OCI-M2 (cell line): ENCODE measurements around the gene PIK3R4.

ENCODE experiments used
- DNase-seq: peaks from one replicate; lab custom pipeline; 2025; ENCODE audit not compliant: unreplicated experiment; lab: John Stamatoyannopoulos, UW

PIK3R4 gene

DNA sequence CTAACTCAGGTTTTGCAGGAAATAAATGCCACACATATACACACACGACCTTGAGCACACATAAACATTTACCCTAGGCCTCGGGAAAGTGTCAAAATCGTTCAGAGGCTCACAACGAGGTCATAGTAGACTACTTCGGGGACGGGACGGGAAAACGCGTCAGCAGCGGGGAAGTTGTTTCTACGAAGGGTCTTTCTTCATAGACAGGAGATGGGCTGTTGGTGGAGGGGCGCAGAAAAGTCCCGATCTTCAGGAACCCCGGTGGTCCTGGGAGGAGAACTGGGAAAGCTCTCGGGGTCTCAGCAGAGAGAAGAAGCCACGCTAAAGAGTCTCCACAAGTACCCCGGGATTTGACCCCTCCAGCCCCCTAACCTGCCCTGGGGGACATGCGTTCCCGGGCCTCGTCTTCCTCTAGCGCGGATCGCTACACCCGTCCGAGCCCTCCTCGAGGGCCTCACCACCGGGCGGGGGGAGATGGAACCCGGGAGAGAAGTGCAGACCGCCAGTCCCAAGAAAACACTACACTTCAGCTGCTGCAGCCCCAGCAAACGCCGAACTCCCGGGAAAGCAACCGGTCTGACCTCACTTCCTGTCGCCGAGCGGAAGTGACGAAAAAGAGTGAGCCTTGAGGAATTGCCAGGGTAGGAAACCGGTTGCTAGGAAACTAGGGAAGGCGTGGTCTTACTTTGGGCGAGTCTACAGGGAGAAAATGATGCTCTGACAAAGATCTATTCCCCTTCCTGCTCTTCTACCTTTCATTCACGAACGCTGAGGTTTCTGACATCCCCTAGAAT, at the start of gene PIK3R4:
Gene PIK3R4, minus strand, starts transcription at position 584 of the 794 bp plus-strand sequence. CDS start 1,611 bp downstream, outside the sequence.
- peak; percentile 70 for DNase-seq

DNA sequence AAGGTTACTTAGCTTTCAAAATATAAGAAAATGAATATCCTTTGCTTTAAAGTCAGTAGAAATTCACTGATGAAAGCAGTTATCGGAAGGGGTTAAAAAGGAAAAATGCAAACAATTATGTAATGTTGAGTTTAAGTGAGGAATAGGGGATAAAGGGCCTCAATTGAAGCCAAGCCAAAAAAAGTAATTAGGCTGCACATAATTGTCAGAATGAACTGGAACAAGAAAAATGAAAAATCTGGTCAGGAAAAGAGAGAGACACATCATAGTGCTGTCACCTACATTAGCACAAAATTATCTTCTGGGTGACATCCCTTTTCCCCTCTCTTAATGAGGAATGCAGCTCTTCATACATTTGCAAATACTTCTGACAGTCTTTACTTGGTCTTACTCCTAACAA, 48.8 kb upstream of the PIK3R4 start:
- no peak for DNase-seq

DNA sequence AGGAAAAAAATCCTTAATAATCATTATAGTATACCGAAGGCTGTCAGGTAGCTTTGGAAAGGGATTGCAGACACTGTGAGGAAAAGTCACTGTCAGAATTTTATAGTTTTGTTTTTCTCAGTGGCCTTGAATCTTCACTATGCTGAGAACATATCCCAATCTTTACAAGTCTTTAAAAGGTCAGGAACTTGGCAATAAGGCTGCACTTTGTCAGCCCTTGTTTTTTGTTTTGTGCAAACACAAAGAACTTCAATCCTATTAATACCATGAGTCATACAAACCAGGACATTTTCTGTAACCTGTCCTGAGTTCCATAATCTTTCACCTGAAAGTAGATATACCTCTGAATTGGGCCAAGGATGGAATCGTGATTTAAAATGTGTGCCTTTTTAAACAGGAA, 45.6 kb upstream of the PIK3R4 start:
- DNase-seq: no peak

DNA sequence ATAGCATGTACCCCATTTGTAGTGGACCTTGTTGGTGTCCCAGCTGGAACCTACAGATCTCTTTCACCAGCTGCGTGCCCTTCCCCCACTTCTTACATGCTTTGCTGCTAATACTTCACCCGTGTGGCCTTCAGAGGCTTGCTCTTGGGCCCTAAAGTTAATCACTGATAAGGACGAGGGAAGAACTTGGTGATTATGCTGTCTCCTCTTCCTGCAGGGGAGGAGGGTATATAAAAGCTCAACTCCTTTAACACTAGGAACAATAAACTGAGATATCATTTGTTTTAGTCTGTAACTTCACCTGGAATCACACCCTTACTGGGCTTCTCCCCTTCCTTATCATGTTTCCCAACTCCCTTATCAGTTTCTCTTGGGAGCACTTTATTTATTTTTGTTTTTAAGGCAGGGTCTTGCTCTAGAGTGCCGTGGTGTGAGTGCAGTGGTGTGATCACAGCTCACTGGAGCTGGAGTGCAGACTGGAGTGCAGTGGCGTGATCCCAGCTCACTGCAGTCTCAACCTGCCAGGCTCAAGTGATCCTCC, 43.2 kb upstream of the PIK3R4 start:
- DNase-seq: no peak

DNA sequence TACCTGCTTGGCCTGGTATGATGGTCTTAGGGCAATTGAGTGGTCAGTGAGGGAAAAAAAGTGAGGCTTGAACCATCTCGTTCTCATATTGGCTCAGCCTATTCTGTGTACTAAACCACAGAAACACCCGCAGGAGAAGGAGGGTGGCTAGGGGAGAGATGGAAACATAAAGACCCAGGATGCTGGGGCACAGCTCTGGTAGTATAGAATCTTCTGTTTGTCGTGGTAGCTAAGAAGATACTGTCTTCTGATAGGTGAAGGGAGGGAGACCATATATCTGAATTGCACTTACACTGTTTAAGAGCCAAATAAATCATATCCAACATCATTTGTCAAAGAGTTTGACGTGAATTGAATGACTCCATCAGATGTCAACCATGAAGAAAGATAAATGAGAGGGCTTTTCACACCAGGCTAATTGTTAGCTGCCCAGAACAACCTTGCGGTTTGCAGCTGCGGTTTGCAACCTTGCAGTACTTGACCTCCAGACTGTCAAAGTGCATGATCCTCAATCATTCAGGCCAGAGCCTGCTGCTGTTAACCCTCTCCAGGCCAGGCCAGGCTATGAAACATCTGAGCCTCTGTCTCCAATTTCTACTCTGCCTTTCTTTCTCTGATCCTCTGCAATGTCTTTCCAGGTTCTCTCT, 40.9 kb upstream of the PIK3R4 start:
- DNase-seq: no peak

DNA sequence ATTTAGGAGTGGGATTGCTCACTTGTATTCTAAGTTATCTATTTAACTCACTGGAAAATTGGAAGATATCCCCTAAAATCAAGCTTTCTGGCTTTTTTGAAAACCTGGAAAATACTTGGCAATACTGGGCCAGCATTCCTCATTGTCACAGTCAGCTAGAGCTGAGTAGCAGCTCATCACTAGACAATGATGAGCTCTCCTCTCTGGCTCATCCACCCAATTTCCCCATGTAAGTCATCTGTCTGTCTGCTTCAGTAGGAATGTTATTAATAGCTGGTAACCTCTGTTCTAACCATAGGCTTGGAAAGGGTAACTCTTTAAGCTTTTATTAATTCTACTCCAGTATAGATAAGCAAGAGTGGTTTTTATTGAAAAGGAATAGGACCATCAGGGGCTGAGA, 39.7 kb upstream of the PIK3R4 start:
- DNase-seq: no peak

DNA sequence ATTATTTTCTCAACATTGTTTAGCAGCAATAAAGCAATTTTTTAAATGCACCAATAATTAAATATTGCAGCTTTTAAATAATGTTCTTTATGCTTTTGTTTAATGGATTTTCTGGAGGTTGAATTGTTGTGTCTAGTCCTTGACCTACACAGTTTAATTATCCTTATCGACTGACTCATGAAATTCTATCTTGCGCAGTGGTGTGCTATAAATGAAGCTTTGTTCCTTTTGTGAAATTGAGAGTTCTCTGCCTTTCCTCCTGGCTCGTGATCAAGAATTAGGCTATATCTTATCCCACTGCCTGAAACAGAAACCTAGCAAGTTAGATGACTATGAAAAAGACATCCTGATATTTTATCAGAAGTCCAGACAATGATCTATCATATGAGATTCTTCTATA, 37.0 kb upstream of the PIK3R4 start:
- DNase-seq: no peak

DNA sequence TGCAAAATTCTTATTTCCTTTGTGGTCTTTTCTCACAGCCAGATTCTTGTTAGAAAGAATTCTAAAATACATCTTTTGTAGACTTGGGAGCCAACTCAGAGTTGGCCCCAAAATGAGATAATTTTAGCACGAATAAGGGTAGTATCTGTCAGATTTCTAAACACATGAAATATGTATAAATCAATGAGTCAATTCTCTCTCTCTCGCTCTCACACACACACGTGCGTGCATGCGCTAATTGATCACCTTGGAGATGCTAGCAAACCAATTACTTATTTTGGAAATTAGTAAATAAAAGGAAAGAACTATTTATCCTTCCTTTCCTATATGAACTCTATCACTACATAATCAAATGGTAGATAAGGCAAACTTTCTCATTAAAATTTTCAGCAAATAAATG, 32.9 kb upstream of the PIK3R4 start:
- no peak for DNase-seq

DNA sequence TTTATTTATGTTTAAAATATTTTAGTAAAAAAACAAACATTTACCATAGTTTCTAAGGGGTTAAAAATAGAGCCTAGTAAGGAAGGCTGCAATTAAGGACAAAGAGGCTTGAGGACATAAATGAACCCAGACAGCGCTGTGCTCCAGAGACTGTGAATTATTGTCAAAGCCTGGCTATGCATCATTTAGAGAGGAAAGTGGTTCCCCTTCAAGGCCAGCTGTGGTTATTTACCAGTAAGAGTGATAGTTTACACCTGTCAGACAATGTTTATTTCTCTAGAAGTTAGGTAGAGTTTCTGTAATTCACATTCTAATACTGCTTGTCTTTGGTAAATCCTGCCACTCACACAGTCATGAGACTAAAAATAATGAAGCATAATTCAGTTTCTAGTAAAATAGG, 32.4 kb upstream of the PIK3R4 start:
- DNase-seq: no peak

DNA sequence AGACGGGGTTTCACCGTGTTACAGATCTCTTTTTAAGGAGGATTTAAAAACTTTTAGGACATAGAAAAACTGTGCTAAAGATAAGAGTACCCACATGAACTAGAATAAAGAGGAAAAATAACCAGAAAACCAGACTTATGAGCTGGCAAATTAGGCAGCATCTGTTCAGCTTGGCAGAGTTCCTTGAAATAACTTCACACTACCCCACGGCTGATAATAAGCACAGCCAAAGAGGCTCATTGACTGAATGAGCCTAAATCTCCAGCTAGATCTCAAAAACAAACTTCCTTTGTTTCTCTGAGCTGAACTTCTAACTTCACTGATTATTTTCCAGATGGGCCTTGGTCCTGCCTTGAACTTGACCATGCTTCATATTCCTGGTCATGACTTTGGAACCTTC, 26.7 kb upstream of the PIK3R4 start:
- no peak for DNase-seq

DNA sequence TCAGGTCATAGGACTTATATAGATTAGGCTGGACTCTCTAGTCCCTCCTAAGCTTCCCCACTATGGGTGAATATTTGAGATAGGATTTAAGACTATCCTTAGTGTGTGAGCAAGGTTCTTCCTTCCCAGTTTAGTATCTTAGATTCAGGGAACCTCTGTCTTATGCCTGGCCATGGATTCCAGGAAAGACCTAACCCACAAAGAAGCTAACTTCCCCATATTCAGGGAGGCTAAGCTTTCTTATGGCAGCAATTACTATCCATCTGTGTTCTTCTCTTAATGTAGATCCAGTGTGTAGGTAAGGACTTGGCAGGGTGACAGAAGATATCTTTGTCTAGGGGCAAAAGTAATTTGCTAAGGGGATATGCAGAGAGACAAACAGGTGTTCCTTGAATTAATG, 25.5 kb upstream of the PIK3R4 start:
- no peak for DNase-seq

DNA sequence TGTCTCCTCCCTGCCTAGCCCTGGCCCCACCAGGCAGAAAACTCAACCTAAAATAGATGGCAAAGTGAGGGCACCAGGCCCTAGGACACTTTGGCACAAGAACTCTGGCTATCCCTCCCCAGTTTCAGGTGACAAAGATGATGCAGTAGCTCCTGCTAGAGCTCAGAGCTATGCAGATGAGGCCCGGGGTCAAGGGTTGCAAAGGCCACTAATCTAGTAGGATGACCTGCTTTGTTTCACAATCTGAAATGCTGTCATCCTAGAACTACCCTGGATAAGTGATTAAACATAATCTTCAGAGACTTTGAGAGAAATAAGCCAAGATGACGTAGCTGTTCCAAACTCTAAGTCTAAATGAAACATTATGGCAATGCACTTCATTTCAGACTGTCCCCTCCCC, 24.0 kb upstream of the PIK3R4 start:
- DNase-seq: no peak

DNA sequence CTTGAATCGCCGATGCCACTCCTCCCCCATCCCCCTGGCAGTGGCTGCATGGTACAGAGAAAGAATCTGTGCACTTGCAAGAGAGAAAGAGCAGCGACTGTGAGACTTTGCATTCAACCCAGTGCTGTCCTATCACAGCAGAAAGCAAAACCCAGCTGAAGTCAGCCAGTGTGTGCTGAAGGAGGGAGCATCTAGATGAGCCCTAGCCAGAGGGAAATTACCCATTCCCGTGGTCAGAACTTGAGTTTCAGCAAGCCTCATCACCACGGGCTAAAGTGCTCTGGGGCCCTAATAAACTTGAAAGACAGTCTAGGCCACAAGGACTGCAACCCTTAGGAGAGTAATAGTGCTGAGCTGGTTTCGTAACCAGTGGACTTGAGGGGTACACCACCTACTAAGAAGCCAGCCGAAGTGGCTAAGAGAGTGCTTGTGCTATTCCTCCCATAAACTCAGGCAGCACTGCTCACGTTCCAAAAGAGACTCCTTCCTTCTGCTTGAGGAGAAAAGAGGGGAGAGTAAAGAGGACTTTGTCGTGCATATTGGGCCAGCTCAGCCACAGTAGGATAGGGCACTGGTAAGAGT, 15.2 kb upstream of the PIK3R4 start:
- DNase-seq: no peak

DNA sequence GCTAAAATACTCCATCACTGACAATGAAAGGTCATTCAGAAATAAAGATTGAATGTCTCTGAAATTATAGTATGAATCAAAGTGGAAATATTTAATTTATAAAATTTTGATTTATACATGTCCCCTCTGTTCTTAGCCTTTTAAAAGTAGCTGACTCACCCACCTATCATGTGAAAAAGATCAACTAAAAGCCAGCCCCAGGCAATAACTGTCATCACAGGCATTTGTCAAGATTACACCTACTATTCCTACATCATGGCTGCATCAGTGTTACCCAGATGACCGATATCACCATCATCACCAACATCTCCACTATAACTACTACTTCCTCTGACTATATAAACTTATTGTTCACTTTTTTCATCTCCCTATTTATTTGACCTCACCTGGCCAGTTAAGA, 14.3 kb upstream of the PIK3R4 start:
- no peak for DNase-seq

DNA sequence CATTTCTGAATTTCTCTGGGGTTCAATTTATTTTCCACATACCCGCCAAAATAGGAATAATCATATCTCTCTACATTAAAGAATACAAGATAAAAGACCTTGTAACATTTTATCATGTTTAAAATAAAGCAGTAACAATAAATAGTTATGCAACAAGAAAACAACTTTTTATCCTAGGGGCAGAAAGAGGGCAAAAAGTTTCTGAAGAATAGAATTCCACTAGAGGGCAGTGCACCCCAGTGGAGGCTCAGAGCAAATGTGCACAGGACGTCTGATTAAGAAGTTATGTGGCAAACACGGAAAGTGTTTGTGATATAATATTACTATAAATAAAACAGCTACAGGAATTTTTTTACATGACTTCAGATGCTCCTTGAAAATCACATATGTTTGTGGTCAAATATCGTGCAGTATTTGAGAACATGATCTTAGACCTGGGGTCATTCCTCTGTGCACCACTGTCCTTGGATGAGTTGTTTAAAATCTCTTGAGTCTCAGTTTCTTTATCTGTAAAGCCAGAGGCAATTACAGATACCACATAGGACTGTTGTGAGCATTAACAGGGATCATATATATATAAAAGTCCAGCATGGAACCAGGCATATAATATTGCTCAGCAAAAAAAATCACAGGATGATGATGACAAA, 13.2 kb upstream of the PIK3R4 start:
- peak; percentile 42 for DNase-seq

DNA sequence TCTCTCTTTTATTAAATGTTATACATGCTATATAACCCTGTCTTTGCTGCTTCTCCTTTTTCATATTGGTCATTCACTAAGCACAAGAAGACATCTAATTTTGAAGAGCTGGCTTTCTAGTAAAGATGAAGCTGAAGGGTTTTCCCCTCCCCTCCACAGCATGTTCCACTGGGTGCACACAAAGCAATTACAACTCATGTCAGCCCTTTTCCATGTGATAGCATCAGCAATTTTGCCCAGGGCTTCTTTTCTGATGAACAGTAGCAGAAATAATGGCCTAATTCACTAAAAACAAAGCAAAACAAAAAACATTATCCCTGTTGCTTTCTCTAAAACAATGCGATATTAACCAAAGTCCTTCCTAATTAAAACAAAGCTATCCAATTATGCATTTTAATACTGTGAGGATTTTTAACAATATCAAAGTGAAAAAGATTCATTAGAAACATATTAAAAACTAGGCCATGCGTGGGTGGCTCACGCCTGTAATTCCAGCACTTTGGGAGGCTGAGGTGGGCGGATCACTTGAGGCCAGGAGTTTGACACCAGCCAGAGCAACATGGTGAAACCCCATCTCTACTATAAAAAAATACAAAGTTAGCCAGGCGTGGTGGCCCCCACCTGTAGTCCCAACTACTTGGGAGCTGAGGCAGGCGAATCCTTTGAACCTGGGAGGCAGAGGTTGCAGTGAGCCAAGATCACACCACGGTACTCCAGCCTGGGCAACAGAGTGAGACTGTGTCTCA, 12.2 kb upstream of the PIK3R4 start:
- no peak for DNase-seq

DNA sequence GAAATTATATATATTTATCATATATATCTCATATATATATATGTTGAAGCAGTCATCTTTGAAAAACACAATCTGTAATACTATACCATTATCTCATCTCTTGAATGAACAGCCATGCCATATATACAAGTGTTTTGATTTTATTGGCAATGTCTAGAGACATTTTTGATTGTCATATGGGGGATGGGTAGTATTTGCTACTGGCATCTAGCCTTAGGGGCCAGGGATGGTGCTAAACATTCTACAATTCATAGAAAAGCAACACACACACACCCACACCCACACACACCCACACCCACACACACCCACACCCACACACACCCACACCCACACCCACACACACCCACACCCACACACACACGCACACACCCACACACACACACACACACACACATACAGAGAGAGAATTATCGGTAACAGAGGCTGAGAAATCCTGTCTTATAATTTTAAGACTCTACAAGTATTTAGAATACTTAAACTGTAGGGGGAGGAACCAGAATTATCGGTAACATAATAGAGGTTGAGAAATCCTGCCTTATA, 11.1 kb upstream of the PIK3R4 start:
- no peak for DNase-seq

DNA sequence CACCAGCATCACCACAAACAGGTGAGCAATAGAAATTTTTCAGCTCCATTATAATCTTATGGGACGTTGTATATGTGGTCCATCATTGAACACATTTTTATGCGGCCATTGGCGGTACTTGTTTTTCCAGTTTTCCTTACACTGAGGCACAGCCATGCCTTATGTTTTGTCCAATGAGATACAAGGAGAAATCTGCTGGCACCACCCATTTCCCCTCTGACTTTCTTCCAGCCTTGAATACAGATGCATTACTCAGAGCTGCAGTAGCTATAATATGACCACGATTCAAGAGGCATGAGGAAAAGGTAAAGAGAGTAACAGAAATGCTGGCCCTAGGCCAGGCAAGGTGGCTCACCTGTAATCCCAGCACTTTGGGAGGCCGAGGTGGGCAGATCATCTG, 9.0 kb upstream of the PIK3R4 start:
- no peak for DNase-seq

DNA sequence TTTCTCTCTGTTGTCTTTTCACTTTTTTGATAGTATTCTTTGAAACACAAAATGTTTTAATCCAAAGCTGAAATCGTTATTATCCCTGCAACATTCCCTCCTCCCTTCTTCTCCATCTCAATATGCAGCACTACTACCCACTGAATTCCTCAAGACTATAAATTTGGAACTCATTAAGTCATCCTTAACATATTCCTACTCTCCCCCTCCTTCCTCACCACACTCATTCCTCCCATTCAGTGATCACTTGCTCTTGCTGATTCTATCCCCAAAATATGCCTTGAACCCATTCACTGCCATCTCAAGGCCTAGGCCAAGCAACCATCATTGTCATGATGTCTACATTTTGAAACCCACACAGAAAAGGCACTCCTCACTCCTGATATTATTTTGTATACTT, 2.4 kb upstream of the PIK3R4 start:
- no peak for DNase-seq

DNA sequence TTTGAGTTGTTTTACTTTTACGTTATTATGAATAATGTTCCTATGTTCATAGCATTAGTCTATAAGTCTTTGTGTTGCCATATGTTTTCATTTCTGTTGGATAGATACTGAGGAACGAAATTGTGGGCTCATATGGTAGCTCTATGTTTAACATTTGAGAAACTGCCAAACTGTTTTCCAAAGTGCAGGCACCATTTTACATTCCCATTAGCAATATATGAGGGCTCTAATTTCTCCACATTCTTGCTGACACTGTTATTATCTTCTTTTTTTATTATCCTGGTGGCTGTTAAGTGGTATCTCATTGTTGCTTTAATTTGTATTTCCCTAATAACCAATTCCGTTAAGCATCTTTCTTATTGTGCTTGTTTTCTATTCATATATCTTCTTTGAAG, 1.8 kb upstream of the PIK3R4 start:
- DNase-seq: no peak

DNA sequence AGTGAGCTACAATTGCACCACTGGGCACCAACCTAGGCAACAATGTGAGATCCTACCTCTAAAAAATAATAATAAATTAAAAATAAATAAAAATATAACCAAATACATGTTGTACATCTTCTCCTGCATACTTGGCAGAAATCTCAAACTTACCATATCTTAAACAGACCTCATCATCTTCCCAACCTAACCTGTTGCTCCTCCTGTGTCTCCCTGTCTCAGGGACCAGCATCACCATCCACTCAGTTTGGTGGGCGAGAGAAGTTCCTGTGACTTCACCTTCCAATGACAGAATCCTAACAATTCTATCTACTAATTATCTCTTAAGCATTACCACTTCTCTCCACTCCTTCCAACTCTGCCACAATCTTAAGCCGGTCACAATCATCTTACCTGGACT, 3.3 kb downstream of the PIK3R4 start:
- no peak for DNase-seq
